GM18873 (cell line): ENCODE results near the gene LNX2.

ENCODE experiments used
- ATAC-seq: cut with Tn5 transposase; IDR thresholded peaks from one replicate; pipeline ENCODE4 v1.9.1; 2021; ENCODE audit warnings: mild to moderate bottlenecking, moderate library complexity, moderate number of reproducible peaks; ENCODE audit not compliant: unreplicated experiment, low FRiP score

Gene LNX2

DNA sequence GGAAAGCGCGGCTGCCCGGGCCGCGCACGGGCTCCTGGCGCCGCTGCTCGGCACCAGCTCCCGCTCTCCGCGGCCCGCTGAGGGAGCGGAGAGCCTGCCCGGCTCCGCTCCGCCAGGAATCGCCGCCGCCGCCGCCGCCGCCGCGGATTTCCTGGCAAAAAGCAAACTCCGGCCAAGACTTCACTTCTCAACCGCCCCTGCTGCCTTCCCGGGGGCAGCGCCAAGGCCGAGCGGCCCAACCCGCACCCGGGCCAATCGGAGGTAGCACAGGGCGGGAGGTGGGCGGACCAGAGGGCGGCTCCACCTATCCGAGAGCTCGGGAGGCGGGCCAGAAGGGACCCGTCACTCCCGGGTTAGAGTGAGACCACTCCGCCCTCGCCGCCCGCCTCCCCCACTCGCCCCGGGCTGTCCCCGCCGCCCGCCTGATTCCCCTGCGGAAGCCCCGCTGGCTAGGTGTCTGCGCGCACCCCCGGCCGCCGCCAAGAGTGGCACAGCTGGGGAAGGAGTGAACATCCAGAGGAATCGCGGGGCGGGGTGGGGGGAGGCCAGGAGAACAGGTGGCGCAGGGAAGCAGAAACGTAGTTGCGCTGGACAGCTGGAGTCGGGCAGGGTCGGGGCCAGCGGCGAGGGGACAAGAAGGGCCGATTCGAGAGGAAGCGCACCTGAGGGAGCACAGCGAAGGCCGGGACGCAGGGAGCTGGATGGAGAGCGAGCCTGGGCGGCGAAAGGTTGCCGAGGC is at the start of gene LNX2:
Gene LNX2, minus strand, starts transcription at position 153 of the 739 bp plus-strand sequence. CDS start 38,826 bp downstream, outside the sequence.
- ATAC-seq: peak; percentile 86

DNA sequence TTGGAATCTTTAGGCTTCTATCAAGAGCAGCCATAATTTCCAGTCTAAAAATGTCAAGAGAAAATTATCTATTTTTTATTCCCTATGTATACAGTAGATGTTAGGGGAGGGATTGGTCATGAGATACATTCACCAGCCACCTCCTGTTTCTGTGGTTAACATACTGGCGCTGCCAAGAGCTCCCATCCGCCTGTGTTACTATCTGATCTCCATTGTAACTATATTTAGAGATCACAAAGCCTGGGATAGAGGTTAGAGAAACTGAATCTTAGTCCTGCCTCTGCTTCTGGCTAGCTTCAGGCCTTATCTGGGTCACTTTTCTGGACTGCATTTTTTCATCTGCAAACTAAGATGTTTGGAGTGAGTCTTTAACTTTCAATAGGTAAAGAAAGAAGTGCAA is 47.6 kb upstream of the LNX2 start:
- ATAC-seq: no peak

DNA sequence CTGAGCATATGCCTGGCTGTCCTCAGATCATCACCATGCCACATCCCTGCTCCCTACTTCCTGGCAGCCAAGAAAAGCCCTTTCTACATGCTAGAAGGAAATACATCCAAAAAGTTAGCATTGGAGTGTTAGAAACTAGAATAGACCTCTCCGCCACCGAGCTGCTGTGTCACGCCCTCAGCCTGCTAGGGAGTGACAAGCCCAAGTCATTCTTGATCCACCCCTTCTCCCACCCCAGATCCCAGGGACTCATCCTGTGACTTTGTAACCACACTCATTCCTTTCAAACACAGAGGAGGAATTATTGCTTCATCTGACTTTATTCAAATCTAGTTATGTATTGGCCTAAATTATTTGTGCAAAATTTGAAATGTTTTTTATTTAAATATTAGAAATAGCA is 46.6 kb upstream of the LNX2 start:
- ATAC-seq: no peak

DNA sequence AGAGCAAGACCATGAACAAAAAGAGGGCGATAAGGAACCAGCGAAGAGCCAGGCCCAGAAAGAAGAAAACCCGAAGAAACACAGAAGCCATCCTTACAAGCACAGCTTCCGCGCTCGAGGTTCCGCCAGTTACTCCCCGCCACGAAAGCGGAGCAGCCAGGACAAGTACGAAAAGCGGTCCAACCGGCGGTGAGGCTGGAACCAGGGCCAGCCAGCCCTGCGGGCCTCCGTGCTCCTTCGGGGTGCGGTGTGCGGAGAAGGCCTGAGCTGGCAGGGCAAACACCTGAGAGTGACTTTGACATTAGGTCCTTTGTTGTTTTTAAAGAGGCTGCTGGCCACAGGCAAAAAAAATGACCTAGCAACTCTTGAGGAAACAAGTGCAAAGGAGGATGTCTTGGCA is 45.4 kb upstream of the LNX2 start:
- ATAC-seq: no peak

DNA sequence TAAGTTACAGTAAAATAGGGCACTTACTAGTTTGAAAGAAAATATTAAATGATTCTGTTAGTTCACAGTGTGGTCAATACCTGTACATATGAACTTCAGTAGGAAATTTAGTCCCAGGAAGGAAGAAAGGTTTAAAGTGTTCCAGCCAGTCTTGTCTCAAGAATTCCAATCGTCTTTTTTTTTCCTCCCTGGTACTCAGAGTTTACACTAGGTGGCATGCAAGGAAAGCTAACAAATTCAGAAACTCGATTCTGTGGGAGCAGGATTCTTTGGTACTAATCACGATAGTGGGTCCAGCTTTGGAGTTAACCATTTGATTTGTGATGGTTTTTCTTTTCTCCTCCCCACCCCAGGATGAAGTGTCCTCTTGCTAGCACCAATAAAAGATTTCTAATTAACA is 45.0 kb upstream of the LNX2 start:
- ATAC-seq: no peak

DNA sequence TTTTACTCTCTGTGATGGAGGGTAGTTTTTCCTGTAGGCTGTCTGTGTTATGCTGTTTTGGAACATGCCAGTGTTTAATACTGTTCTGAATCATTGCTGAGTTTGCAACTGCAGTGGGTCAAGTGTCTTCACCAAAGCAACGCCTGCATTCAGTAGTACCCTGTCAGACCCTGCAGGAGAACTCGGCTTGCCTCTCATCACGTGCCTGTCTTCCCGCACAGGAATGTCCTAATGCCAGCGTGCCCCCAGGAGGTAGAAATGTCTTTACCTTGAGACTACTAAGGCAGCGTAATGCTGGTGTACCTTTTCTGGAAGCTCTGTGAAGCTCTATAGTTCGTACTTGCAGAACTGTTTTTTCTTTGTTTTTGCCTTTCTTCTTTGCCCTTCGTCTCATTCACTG is 43.6 kb upstream of the LNX2 start:
- ATAC-seq: no peak

DNA sequence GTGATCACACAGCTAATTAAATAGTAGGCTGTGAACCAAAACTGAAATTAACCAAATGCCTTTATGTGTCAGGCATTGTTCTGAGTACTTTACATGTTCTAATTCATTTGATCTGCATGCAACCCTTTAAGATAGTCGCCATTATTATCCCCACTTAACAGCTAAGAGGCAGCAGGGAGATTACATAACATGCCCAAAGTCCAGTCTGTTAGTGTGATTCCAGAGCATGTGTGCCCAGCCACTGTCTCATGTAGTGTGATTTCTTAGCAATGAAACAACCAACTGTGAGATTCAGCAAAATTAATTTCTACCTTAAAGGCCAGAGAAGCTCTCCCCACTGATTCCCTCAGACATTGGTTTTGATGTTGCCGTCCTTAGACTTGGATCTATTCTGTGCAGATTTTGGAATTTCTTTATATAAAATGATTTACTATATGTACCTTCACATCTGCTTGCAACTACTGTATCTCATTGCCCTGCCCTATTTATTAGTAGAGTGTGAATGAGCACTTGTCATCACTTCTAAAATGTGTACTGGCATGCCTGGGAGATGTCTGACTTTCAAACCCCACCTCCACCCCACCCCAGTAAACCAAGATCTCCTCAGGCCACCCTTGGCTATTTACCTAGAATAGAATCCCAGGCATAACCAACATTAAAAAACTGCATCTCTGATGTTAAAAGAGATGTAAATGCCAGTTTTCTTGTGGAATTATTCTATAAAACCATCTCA is 42.6 kb upstream of the LNX2 start:
- no peak for ATAC-seq

DNA sequence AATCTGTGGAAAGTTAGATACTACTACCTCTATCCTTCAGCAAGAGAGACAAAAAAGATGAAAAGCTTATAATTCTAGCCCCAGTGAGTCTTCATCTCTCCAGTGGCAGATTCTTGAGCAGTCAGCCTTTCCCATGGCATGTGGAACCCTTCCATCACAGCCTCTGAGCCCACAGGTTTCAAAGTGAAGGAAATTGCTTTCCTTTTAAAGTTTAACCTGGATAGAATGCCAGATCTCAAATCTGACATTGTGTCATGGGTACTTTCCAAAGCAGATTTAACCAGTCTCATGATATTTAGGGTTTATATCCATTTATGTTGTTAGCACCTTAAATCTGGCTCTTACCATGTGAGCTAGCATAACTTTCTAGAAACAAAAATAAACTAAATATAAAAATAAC is 40.7 kb upstream of the LNX2 start:
- ATAC-seq: no peak

DNA sequence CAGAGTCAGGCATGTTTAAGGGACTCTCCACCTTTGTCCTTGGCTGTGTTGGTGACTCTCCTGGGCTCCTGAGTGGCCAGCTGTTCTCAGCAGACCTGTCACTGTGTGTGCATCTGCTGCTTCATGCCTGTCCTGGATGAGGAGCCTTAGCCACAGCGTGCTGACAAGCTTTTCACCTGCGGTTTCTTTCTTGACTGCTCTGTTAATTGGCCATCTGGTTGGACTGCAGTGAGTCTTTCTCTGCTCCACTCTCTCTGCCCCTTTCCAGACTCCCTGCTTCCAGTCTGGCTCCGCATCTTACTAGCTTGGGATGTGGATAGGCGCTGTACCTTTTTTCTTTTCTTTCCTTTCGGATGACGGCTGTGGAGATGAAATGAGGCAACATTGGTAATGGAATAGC is 40.2 kb upstream of the LNX2 start:
- ATAC-seq: no peak

DNA sequence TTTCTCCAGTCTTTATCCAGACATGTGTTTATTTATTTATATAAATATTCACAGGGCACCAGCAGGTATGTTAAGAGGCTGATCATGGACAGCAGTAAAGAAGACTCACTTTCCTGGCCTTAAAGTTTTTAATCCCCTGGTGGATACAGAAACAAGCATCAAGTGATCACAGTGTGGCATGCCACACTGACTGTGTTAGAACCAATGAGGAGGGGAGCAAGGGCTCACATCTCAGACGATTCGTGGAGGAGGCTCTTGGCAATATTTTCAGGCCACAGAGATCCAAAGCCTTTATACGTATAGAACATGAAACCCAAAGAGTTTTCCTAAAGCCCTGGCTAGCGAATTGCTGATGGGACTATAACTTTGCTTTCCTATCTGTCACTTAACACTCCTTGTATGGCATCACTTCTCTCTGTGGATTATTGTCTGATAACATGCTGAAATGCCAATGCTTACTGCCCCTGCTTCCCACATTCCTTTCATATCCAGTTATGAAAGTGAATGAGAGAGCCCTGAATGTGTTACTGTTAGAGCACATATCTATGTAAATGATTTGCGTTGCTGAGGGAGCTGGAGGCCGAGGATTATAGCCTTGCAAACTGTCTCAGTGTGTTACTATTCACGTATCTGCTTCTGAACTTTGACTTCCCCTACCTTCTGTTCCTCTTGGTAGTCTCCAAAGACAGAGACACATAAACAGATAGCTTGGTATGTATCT is 39.0 kb upstream of the LNX2 start:
- ATAC-seq: no peak

DNA sequence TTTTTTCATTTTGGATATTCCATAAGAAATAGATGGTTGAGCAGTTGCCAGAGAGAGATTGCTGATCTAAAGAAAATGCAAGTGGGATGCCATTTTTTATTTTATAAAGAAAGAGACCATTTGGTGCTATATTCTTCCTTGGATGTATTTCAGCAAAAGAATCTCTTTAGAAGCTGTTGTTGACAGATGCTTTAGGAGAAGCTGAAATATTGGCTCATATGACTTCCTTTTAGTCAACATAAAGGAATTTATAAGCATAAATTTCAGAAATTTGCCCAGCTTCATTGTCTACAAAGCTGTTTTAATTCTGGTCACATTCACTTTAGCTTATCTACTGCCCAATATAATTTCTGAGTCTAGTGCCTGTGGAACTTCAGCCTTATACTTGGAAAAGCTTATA is 38.2 kb upstream of the LNX2 start:
- no peak for ATAC-seq

DNA sequence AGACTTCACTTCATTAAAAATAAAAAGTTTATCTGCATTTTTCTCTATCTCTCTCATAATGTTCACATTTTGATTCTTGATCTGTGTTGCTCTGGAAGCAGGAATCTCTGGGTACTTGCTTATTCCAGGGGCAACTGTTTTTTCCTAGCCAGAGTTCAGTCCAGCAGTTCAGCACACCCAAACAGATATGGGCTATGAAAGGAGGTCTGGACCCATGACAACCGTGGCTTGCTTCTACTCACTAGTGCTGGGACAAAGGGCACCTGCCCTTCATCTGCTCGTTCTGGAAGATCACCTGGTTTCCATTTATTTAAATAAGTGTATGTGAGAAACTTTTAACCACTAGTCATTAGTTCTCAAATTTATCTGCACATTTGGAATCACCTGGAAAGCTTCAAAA is 37.4 kb upstream of the LNX2 start:
- ATAC-seq: no peak

DNA sequence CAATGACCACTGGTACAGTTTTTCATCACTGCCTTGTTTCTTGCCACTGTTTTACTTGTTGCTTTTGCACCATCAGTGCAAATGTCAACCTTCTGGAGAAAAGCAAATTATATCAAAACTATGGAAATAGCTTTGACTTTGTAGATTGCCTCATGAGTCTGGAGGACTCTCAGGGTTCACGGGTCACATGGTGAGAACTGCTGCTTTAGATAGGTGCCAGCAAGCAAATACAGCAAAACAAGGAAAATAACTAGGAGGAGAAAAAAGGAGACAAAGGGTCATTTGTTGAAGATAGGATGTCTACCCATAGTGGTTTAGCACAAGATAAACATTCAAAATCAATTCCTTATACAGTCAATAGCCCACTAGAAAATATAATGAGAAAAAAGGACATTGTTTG is 34.5 kb upstream of the LNX2 start:
- no peak for ATAC-seq

DNA sequence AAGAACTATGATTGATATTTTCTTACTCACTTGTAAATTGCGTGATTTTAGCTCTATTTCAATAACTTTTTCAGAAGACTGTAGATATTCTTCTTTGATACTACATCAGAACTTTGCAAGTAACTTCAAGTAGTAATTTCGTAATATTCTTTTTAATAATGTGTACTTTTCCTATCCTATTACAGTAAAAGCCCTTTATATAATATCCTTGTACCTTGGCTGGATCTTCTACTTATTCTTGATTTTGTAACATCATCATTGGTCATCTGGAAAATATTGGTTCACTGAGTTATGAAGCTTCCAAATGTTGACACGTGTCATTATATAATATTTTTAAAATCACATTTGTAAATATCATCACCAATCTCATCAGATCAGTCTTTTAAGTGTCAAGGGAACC is 33.7 kb upstream of the LNX2 start:
- no peak for ATAC-seq

DNA sequence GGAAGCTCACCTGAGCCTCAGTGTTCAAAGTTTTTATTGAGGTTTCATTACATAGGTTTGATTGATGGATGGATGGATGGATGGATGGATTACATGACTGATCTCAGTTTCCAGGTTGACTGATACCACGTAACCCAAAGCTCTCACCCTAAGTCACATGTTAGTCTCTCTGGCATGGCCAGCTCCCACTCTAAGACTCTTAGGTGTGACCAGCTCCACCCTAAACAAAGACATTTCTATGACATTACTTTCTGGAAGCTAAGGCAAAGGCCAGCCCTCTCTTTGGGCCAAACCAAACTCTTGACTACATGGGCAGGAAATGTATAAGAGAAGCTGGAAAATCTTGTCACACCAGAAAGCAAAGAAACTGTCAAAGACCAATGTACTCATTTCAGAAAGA is 30.0 kb upstream of the LNX2 start:
- ATAC-seq: no peak

DNA sequence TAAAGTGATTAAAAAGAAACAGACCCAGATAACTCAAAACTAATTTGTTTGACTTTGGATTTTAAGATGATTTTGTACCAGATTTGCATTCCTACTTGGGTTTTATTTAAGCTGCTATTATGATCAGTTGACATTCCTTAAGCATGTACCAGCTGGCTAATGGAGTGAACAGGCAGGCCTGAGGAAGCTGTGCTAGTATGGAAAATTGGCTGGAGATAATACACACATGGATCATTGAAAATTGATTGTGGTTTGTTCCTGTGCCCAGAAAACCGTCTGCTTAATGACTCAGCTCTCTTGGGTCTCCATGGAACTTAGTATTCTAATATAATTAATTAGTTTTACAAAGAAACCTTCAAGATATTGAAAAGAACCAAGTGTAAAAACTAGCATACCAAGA is 24.0 kb upstream of the LNX2 start:
- ATAC-seq: no peak

DNA sequence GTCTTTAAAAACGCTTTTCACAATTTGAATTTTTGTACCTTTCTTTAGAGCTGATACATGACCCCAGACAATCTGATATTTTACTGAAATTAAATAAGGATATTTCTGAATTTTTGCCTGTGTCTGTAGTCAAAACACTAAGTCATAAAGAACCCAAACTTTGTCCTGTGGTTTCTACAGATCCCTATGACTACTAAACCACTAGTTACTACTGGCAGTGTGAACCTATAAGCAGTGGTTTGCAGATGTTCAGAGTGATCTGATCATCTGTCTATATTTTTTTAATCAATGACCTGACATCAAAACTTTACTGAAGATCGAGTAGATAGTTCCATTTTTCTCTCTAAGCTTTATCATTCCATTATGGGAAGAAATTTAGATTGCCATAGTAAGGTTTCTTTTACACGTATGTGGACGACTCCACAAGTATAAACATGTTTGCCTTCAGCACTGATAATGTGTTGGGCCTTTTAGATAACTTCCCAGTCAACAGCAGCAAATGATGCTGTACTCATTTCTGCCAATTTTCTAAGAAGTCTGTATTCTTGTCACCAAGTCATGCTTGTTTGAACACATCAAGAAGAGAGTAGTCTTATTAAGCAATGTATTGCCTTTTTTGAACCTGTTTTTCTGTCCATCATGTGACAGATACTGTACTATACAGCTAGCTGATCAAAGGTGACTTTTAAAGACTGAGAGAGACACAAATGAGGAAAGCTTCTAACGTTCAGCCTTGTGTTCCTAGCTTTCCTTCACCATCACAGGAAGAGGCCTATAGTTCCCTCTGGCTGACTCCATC is 23.2 kb upstream of the LNX2 start:
- no peak for ATAC-seq

DNA sequence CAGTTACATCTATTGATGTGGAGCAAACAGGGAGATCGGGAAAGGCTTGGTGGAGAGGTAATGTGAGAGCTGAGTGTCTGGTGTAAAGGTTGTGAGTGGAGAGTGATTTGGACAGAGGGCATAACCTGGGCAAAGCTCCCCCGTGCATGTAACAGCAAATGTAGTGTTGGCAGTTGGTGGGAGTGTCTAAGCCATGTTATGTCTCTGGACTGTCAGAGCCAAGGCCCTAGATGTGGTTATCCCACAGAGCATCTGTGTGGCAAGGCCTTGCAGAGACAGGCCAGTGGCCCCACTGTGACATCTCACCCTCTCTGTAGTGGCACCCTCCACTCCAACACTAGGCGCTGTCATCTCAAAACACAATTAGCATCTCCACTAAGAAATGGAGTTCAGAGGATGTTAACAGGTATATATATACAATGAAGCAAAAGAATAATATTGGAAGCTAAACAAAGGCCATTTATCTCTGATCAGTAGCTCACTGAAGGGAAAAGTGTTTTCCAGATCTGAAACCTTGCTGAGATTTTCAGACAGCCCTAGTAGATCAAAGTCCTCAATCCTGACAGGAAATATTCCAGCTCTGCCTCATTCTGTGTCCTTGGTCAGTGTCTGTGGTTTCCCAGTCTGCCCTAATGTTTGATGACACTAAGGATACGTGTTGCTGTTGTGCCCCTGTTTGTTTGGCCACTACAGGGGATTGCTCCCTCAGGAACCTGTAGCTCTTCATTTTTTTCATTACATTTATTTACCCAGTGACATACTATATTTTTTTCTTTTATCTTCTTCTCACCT is 21.6 kb upstream of the LNX2 start:
- no peak for ATAC-seq

DNA sequence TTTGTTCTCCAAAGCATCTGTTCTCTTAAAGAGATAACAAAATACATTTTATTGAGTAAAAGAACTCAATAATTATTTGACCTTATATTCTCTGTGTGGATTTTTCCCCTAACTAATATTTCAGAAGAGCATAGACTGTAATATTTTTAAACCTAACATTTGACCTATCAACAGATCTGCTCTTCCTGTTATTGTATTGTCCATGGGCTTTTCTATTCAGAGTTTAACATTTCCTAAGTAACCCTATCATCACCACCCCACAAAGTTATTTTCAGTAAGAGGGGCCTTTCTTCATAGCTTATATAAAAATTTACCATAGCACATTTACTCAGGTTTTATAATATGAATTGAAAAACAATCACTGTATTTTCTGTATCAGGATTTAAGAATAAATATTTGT is 18.9 kb upstream of the LNX2 start:
- ATAC-seq: no peak

DNA sequence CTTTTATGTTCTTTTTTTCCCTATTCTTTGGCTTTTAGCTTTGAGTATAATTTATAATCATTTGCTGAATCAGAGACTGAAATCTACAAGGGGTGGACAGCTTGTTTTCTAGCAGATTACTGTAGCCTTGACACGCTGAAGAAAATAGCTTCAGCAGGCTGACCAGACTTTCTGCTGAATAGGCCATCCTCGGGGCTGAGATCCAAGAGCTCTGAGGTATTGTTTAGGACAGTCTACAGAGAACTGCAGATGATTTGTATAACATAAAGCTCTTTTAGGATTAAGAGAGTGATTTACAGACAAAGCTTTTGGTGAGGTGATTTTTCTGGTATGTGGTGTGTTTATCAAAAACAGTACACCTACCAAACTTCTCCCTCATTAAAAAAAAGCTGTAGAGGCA is 18.2 kb upstream of the LNX2 start:
- no peak for ATAC-seq
